HUES64 (cell line): Measurements from ENCODE around the gene TUT1. TPM values are rescaled to one million over a fixed set of nuclear protein-coding genes. Genes with fewer than 3 reads are reported as not detected.
"Not testable (repeated sequence)": the region's sequence is repeated elsewhere in the genome, so short reads cannot be mapped to it uniquely, and the experiment has no call there.

Experiments used
- H3K27ac ChIP-seq: 2 replicates; pipeline ENCODE4 v1.7.0; 2013; ENCODE audit warnings: low read depth, low read length, inconsistent platforms
- H3K27me3 ChIP-seq: 2 replicates; pipeline ENCODE4 v1.6.1; 2013; ENCODE audit warnings: mild to moderate bottlenecking, low read length; ENCODE audit not compliant: insufficient read depth
- H3K36me3 ChIP-seq: 2 replicates; pipeline ENCODE4 v1.6.1; 2013; ENCODE audit warnings: mild to moderate bottlenecking, low read length; ENCODE audit not compliant: insufficient read depth
- H3K4me1 ChIP-seq: 2 replicates; pipeline ENCODE4 v1.6.1; 2013; ENCODE audit warnings: mild to moderate bottlenecking, low read length, moderate library complexity; ENCODE audit not compliant: insufficient read depth
- H3K4me3 ChIP-seq: 2 replicates; pipeline ENCODE4 v1.5.1; 2013; ENCODE audit warnings: mild to moderate bottlenecking, low read length, moderate library complexity
- H3K9ac ChIP-seq: 2 replicates; pipeline ENCODE4 v1.6.1; 2013; ENCODE audit warnings: mild to moderate bottlenecking, low read depth, low read length
- H3K9me3 ChIP-seq: 2 replicates; pipeline ENCODE4 v1.6.1; 2013; ENCODE audit warnings: low read depth, low read length; ENCODE audit not compliant: insufficient read depth
- WGBS: fragments of 150-250, 120-280 bp; methylation state at CpG from one replicate; pipeline ENCODE4 v1.1.7; 2013; ENCODE audit warnings: missing lambda C conversion rate; 5-methylcytosine and 5-hydroxymethylcytosine counted together
- polyA plus RNA-seq, 2 experiments: library from polyadenylated mRNA; stranded (reverse); fragments of 50-300 nt; gene quantifications; one replicate each; pipeline ENCODE4 v1.2.3, GENCODE V29; 2013

Gene TUT1
- polyA plus RNA-seq (2013, experiment 1 of 2), result 11.8 TPM
- 13.8 TPM for polyA plus RNA-seq (2013, experiment 2 of 2)

GRCh38 chr11:62591448-62592145 lies at the start of gene TUT1:
TUT1 (minus strand) TSS chr11:62591523; CDS start chr11:62591485, 38 bp downstream.
- Histone ChIP-seq H3K27me3 (no peaks in the 10 kb centered on the region), H3K27ac (peak within 1 kb of the TSS; percentile 82), H3K36me3 (peaks cover 56% of the 10 kb centered on the region), H3K4me3 (peak within 1 kb of the TSS; percentile 76), H3K4me1 (peaks cover 10% of the 10 kb centered on the region; the same call in 1 of the 2 replicates), H3K9ac (peak within 1 kb of the TSS; percentile 84), H3K9me3 (no peaks in the 10 kb centered on the region)
- under 1% methylated on average over 58 of the region's 58 CpGs for WGBS

- Histone ChIP-seq H3K9me3 (no peaks in the 10 kb centered on the region), H3K4me1 (no peaks in the 10 kb centered on the region), H3K36me3 (peaks cover 98% of the 10 kb centered on the region), H3K4me3 (no peak overlapping the region), H3K9ac (no peak overlapping the region), H3K27ac (no peak overlapping the region), H3K27me3 (no peaks in the 10 kb centered on the region)
- WGBS, result 97% methylated on average over 6 of the region's 6 CpGs
Observed at GRCh38 chr11:62632492-62632891, 41.2 kb upstream of the TUT1 start.

- 92% methylated on average over 3 of the region's 3 CpGs for WGBS
- Histone ChIP-seq H3K9me3 (no peaks in the 10 kb centered on the region), H3K27ac (no peak overlapping the region), H3K36me3 (peaks cover 78% of the 10 kb centered on the region), H3K9ac (no peak overlapping the region), H3K27me3 (no peaks in the 10 kb centered on the region), H3K4me1 (no peaks in the 10 kb centered on the region), H3K4me3 (no peak overlapping the region)
Observed at GRCh38 chr11:62627713-62628112, 36.4 kb upstream of the TUT1 start.

GRCh38 chr11:62622476-62623089 lies 31.3 kb upstream of the TUT1 start:
- Histone ChIP-seq H3K36me3 (peaks cover 27% of the 10 kb centered on the region), H3K9ac (peak overlapping the region; percentile 21), H3K4me1 (peaks cover 10% of the 10 kb centered on the region; the same call in 1 of the 2 replicates), H3K9me3 (no peaks in the 10 kb centered on the region), H3K27ac (peak overlapping the region; percentile 91), H3K4me3 (peak overlapping the region; percentile 93), H3K27me3 (no peaks in the 10 kb centered on the region)
- WGBS, result 87% methylated on average over 6 of the region's 7 CpGs

GRCh38 chr11:62621567-62622470 lies 30.5 kb upstream of the TUT1 start, which contains the start of gene B3GAT3:
B3GAT3 (minus strand) TSS chr11:62621986; CDS start chr11:62621947, 39 bp downstream.
- H3K27ac ChIP-seq, result peak within 1 kb of the TSS; percentile 91
- peaks cover 20% of the 10 kb centered on the region for H3K36me3 ChIP-seq
- H3K27me3 ChIP-seq, result no peaks in the 10 kb centered on the region
- 3% methylated on average over 77 of the region's 77 CpGs for WGBS
- H3K9ac ChIP-seq, result peak within 1 kb of the TSS; percentile 87
- peaks cover 10% of the 10 kb centered on the region; the same call in 1 of the 2 replicates for H3K4me1 ChIP-seq
- peak within 1 kb of the TSS; percentile 93 for H3K4me3 ChIP-seq
- H3K9me3 ChIP-seq, result no peaks in the 10 kb centered on the region

GRCh38 chr11:62621027-62621566 lies 29.8 kb upstream of the TUT1 start:
- 30% methylated on average over 6 of the region's 8 CpGs for WGBS
- Histone ChIP-seq H3K36me3 (peaks cover 17% of the 10 kb centered on the region), H3K9me3 (no peaks in the 10 kb centered on the region), H3K4me1 (peaks cover 10% of the 10 kb centered on the region; the same call in 1 of the 2 replicates), H3K4me3 (peak overlapping the region; percentile 93), H3K27me3 (no peaks in the 10 kb centered on the region), H3K9ac (peak overlapping the region; percentile 87), H3K27ac (peak overlapping the region; percentile 91)

GRCh38 chr11:62616957-62617356 lies 25.6 kb upstream of the TUT1 start:
- H3K4me1 ChIP-seq, H3K9me3 ChIP-seq, H3K4me3 ChIP-seq, H3K36me3 ChIP-seq, H3K27me3 ChIP-seq, H3K9ac ChIP-seq, H3K27ac ChIP-seq: not testable (repeated sequence)
- WGBS, result 95% methylated on average over 12 of the region's 14 CpGs

- Histone ChIP-seq H3K4me1 (peaks cover 6% of the 10 kb centered on the region; the same call in 1 of the 2 replicates), H3K27ac (no peak overlapping the region)
- 96% methylated on average over 7 of the region's 7 CpGs for WGBS
Observed at GRCh38 chr11:62615521-62615920, 24.2 kb upstream of the TUT1 start.

GRCh38 chr11:62614275-62614674 lies 23.0 kb upstream of the TUT1 start:
- Histone ChIP-seq H3K9ac (no peak overlapping the region), H3K27ac (no peak overlapping the region), H3K27me3 (peaks cover 10% of the 10 kb centered on the region; the same call in 1 of the 2 replicates), H3K36me3 (peaks cover 7% of the 10 kb centered on the region; the same call in 1 of the 2 replicates), H3K4me1 (peaks cover 5% of the 10 kb centered on the region; the same call in 1 of the 2 replicates), H3K9me3 (no peaks in the 10 kb centered on the region), H3K4me3 (no peak overlapping the region)
- 75% methylated on average over 8 of the region's 8 CpGs for WGBS

More at GRCh38 chr11:62615521-62615920, 24.2 kb upstream of the TUT1 start:
- H3K9me3 ChIP-seq, result no peaks in the 10 kb centered on the region
- peaks cover 10% of the 10 kb centered on the region; the same call in 1 of the 2 replicates for H3K27me3 ChIP-seq
- peaks cover 7% of the 10 kb centered on the region; the same call in 1 of the 2 replicates for H3K36me3 ChIP-seq
- no peak overlapping the region for H3K9ac ChIP-seq
- no peak overlapping the region for H3K4me3 ChIP-seq

- Histone ChIP-seq H3K36me3 (peaks cover 7% of the 10 kb centered on the region; the same call in 1 of the 2 replicates), H3K4me3 (peak overlapping the region; percentile 31), H3K9ac (no peak overlapping the region), H3K9me3 (no peaks in the 10 kb centered on the region), H3K27ac (no peak overlapping the region), H3K4me1 (peaks cover 5% of the 10 kb centered on the region; the same call in 1 of the 2 replicates), H3K27me3 (peaks cover 10% of the 10 kb centered on the region; the same call in 1 of the 2 replicates)
- 84% methylated on average over 15 of the region's 15 CpGs for WGBS
Observed at GRCh38 chr11:62613291-62613778, 22.0 kb upstream of the TUT1 start.
